ENCODE results near the gene EPC1. TPM values are rescaled to one million over a fixed set of nuclear protein-coding genes. Genes with fewer than 3 reads are reported as not detected.

The EPC1 gene
- total and polyA plus RNA-seq, 9 of the 15 experiments (the other 6 are each of a cell fraction or from before 2014, with no cell fraction given), result 7.0 to 43.6 (median 16.1) TPM

DNA sequence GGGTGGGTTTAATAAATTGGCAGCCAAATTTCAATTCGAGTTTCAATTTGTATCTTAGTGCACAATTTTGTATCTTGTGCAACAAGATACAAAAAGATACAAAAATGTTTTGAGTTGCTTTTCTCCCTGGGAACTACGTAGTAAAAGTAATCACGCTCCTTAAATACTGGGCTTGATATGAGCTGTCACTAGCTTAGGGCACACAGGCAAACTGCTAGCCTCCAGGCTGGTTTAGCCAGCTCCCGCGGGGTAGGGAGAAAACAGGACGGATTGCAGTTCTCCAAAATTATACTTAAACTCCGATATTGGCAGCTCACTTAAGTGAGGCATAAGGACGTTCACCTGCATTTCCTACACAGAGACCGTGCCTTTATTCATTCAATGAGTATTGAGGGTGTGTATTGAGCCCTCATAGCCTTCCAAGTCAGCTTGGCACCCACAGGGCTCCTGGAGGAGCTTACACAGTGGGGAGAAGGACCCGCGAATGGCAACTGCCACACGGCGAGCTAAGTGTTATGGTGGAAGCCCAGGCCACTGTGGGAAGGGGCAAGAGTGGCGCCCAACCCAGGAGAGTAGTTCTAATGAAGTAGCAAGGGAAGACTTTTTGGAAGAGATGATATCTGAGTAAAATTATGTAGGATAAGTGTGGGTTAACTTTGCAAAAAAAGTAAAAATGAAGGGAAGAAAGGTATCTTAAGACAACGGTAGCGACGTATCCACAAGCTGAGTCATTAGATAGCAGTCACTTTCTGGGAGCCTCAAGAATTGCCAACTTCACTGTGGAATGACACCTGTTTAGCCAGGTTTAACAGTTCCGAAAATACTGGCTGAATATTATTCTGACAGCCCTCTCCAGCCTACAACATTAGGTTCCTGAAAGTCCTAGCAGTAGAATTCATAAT lies 1.6 kb upstream of the EPC1 start:
- FAIRE-seq, result peak; percentile 71
- ATAC-seq, result peak; percentile 5; the same call in 1 of the 3 replicates
- Histone ChIP-seq H3K9me1 (ENCODE audit: control insufficient read depth, insufficient read depth, low read length) (no peaks in the 10 kb centered on the region), H3K4me1 (replicated peaks in 1 of 2; ENCODE audit: control insufficient read depth in 2 of 2, insufficient read depth in 2 of 2, low read length in 2 of 2) (peaks cover 29 to 40% of the 10 kb centered on the region in 2 experiments; a peak in 4 of 5 replicates), H3K27me3 (ENCODE audit: control insufficient read depth in 2 of 2, insufficient read depth in 2 of 2, low read length in 2 of 2) (no peaks in the 10 kb centered on the region), H2AFZ (ENCODE audit: low read depth, low read length) (peak overlapping the region; percentile 79), H3K27ac (ENCODE audit: extremely low read depth, low read depth, low read length) (peak overlapping the region; percentile 68), H3K9me3 (replicated peaks; ENCODE audit: control insufficient read depth, insufficient read depth, low read depth, low read length) (no peaks in the 10 kb centered on the region), H3K36me3 (ENCODE audit: control insufficient read depth, insufficient read depth, low read length) (peaks cover 14% of the 10 kb centered on the region), H3K4me3 (peak overlapping the region; percentile 74), H4K20me1 (replicated peaks; ENCODE audit: control insufficient read depth, insufficient read depth, low read length) (0 out of 2 replicates have a peak, but pooled peaks cover 4% of the 10 kb centered on the region), H3K9ac (ENCODE audit: insufficient read depth in 1 of 2, low read depth in 2 of 2, low read length in 2 of 2) (peak overlapping the region; percentile 90 to 99), H3K79me2 (ENCODE audit: control insufficient read depth, insufficient read depth, low read length) (peaks cover 68% of the 10 kb centered on the region), H3K4me2 (ENCODE audit: insufficient read depth, low read length) (peak overlapping the region; percentile 90)
- ChIA-PET POLR2A (interaction anchor here (0.6 to 2.5 kb wide), 9 partner anchors 12 to 30 kb away, joined by 3 to 12 read pairs (median 4); no protein-coding TSS in a partner anchor), CTCF (ENCODE audit: low intra/inter-chr PET ratio) (no interaction called here)
- peak in 3 of 4 experiments; percentile 28 to 46 (median 34) for DNase-seq (ENCODE audit: extremely low read depth in 1 of 4, low spot score in 3 of 4)
- in situ Hi-C loops (cut with MboI) (loop anchor here (10.0 kb wide), 1 partner anchor 294 kb away; the partner anchor contains the start of gene KIF5B), intact Hi-C loops (cut with micrococcal nuclease) (no loop called here)
- BruUV-seq (replicated peaks), result no TSS peak
- 2% methylated on average over 18 of the region's 18 CpGs for WGBS (ENCODE audit: insufficient coverage, low coverage, missing lambda C conversion rate)
- TF ChIP-seq POLR2AphosphoS2 (IDR thresholded peaks at IDR 0.05; ENCODE audit: low read length) (no peak), BDP1 (IDR thresholded peaks at IDR 0.05; ENCODE audit: insufficient read depth, insufficient read length) (no peak), NR2F6 (CRISPR knock-in tag; IDR thresholded peaks at IDR 0.05) (no peak), MECOM (CRISPR knock-in tag; IDR thresholded peaks at IDR 0.05) (no peak), EGR1 (conservative IDR thresholded peaks at IDR 0.05) (no peak), C11orf30 (IDR thresholded peaks at IDR 0.05; ENCODE audit: low read depth) (peak; percentile 63), NCOA2 (IDR thresholded peaks at IDR 0.05; ENCODE audit: partially characterized antibody in 2 of 2) (no peak), SRF (CRISPR knock-in tag; IDR thresholded peaks at IDR 0.05) (no peak), TAF7 (tag; IDR thresholded peaks at IDR 0.05) (no peak), FOS (IDR thresholded peaks at IDR 0.05; ENCODE audit: extremely low read depth, insufficient read length) (no peak)
- TF ChIP-seq, protein P1, sequence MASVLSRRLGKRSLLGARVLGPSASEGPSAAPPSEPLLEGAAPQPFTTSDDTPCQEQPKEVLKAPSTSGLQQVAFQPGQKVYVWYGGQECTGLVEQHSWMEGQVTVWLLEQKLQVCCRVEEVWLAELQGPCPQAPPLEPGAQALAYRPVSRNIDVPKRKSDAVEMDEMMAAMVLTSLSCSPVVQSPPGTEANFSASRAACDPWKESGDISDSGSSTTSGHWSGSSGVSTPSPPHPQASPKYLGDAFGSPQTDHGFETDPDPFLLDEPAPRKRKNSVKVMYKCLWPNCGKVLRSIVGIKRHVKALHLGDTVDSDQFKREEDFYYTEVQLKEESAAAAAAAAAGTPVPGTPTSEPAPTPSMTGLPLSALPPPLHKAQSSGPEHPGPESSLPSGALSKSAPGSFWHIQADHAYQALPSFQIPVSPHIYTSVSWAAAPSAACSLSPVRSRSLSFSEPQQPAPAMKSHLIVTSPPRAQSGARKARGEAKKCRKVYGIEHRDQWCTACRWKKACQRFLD (CRISPR knock-in tag; IDR thresholded peaks at IDR 0.05), result peak; percentile 60; the same call in 1 of the 2 replicates
- TF ChIP-seq, protein P2, sequence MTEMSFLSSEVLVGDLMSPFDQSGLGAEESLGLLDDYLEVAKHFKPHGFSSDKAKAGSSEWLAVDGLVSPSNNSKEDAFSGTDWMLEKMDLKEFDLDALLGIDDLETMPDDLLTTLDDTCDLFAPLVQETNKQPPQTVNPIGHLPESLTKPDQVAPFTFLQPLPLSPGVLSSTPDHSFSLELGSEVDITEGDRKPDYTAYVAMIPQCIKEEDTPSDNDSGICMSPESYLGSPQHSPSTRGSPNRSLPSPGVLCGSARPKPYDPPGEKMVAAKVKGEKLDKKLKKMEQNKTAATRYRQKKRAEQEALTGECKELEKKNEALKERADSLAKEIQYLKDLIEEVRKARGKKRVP (CRISPR knock-in tag; IDR thresholded peaks at IDR 0.05), result no peak

All from K562 (cell line).